Germinal center (tissue), 1 donor: ENCODE measurements around the gene MSL3B.

ENCODE experiments used
- DNase-seq: peaks from one replicate; pipeline ENCODE4 v3.0.0; 2012; ENCODE audit warnings: mixed read lengths, low spot score

The MSL3B gene

DNA sequence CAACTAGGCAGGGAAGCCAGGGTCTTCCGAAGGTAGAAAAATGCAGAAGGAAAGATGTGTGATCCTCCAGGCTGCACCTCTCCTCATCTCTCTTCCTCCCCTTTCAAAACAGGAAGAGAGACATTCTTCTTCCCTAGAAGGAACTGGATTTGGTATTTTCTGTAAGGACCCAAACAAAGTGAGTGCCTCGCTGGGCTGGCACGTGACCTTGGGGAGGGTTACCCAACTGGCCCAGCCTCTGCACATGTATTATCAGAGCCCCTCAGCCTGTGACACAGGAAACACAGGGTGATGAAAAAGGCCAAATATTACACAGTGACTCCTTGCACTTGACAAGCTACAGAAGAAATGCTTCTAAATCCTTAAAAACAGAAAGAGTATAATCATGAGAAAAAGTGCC, 16.1 kb downstream of the MSL3B start:
- DNase-seq, result no peak

DNA sequence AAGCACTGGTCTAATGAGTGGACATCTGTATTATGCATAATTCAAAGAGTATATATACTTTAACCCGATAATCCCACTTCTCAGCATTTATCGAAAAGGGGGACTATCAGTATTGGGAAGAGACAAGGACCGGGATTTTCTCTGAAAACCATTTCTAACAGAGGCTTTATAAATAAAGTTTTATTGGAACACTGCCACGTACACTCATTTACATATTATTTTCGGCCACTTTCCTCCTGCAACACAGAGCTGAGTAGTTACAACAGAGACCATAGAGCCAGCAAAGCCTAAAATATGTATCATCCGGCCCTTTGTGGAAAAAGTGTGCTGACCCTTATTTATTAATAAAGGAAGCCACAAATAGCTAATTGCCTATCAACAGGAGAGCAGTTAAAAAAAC, 17.0 kb downstream of the MSL3B start:
- no peak for DNase-seq

DNA sequence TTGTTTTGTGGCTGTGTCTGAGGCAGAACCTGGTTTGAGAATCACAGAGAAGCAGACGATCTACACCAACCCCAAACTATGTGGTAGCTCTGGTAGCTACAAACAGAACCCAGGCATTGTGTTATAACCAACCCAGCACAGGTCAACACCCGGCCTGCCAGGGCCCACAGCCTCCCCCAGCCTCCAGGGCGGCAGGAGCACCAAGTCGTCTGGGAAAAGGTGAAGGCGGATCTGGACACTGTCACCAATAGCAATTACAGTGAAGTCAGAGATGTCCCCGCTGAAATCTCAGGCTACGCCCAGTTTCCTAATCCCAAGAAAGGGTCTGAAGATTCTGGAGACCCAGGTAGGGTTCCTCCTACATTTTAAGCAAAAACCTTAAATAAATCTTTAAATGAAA, 17.4 kb downstream of the MSL3B start:
- no peak for DNase-seq

DNA sequence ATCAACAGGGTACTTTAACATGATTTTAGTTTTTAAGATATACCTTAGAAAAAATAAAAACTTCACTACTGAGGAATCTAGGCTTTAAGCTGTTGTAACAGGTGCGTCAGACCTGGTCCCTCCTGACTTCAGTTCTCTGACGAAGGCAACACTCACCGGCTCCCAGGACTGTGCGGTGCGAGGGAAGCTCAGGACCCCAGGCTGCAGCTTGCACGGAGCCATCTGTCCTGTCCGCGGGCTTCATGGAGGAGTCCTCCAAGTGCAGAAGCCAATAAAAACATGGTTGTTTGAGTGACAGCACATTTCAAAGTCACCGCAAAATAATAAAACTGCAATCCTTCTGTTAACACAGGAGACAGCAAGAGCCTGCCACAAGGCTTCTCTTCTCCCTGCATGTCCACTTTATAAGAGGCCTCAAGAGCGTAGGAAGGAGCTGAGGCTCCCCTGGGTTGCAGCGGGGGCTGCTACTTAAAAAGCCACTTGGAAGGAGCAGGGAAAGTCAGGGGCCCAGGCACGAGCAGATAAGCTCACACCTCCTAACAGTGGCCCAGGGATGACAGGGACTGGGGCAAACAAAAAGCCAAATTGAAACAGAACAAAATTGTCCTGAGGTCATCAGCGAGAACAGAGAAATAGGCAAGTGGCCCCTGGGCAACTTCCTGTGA, 18.4 kb downstream of the MSL3B start:
- DNase-seq, result no peak

DNA sequence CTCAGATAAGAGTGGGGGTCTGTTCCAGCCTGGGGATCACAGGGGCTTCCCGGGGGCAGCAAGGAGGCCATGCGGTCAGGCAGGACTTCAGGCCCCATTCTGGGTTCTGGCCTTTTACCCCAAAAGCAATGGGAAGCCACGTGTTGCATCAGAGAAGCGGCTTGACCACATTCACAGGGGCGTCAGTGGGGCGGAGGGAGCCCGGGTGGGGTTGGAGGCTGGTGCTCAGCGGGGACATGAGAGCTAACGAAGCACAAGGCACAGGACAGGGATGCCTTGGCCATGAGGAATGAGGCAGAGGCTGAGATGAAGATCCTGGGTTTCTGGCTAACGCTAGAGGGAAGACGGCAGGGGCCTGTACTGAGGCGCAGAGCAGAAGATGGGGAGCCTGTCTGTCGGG, 19.9 kb downstream of the MSL3B start:
- DNase-seq, result no peak

DNA sequence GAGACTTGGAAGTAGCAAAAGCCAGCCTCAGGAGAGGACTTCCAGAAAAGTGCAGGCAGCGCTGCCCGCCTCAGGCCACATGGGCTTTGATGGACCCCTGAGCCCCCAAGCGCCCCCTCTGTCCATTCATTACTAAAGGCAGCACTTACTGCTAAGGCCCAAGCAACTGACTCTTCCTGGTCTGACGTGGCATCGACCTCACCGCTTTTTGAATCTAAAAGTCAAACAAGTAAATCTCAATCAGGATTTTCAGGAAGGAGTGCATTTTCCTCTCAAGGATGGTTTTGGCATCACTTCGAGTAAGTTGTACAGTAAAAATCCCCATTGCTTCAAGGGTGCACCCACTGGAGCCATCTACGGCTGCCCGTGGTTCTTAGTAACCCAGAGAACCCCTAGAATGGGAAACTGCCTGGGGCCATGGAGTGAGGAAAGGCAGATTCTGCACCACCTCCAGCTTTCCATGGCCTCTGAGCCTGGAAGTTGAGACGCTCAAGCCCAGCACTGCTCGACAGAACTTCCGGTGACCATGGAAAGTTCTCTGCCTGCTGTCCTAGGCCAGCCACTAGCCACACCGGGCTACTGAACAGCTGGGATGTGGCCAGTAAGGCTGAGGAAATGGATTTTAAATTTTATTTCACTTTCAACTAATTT, 20.8 kb downstream of the MSL3B start:
- DNase-seq, result no peak

DNA sequence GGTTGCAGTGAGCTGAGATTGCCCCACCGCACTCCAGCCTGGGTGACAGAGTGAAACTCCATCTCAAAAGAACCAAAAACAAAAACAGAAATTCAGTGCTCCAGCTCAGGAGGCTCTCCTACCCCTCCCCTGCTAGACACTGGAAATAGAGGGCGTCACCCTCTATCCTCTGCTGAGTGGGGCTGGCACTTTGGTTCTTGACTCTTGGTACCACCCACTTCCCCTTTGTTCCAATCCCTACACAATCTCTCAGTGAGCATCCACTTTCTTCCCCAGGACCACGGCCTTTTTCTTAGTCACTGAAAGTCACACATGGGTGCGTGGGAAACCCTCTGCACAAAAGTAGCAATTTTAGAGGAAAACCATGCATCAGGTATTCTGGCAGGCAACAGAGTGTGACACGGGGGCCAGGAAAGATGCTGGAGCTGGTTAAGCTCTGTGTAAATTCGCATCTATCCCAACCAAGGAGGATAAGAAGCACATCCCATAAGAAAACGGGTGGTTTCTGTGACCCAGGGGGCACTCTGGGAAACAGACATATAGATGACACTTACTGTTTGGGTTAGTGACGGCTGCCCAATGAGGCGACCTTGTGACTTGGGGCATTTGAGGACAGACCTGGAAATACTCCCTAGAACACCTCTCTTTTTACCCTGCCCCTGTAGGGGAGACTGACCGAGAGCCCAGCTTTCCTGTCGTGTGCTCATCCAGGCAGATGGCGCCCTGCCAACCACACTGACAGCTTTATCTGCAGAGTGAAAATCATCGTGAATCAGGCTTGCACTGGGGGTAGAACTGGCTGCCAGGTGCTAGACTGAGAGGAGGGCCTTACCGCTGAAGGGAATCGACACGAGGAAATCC, 21.6 kb downstream of the MSL3B start:
- no peak for DNase-seq

DNA sequence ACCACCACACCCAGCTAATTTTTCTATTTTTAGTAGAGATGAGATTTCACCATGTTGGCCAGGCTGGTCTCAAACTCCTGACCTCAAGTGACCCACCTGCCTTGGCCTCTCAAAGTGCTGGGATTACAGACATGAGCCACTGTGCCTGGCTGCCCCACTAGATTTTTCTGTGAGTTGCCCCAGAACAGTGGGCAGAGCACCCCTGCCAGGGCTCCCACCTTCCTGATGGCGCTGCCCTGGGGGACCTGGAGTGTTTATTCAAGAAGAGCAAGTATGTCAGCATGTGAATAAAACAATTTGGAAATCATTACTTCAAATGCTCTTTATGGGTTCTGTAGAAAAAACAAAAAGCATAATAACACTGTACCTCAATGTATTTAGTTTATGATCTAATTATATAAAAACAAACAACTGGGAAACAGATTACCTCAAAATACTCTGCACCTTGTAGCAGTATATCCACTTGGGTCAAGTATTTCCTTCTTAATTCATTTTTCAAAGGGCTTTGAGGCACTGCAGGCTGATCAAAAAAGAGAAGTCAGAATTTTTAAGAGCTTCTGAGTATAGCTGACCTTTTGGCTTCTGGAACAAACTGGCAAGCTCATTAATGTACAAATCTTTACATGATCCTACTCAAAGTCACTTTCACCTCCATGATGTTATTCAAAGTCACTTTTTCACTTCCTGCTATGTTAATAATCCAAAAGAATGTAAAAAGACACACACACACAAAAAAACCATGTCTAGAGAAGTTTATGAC, 22.7 kb downstream of the MSL3B start:
- no peak for DNase-seq

DNA sequence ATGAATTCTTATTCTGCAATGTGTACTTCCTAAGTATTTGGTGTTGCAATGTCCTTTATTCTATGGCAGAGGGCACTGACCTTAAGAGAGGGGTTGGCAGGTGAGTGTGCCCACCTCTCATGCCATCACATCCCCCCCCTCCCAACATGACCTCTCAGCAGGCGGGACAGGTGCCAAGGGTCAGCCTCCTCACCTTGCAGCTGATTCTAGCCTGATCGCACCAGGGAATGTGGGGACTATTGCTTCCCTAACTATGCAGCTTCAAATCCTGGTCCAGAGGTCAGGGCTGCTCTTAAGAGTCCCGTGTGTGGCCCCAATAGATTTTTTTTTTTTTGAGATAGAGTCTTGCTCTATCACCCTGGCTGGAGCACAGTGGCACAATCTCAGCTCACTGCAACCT, 23.4 kb downstream of the MSL3B start:
- DNase-seq, result no peak

DNA sequence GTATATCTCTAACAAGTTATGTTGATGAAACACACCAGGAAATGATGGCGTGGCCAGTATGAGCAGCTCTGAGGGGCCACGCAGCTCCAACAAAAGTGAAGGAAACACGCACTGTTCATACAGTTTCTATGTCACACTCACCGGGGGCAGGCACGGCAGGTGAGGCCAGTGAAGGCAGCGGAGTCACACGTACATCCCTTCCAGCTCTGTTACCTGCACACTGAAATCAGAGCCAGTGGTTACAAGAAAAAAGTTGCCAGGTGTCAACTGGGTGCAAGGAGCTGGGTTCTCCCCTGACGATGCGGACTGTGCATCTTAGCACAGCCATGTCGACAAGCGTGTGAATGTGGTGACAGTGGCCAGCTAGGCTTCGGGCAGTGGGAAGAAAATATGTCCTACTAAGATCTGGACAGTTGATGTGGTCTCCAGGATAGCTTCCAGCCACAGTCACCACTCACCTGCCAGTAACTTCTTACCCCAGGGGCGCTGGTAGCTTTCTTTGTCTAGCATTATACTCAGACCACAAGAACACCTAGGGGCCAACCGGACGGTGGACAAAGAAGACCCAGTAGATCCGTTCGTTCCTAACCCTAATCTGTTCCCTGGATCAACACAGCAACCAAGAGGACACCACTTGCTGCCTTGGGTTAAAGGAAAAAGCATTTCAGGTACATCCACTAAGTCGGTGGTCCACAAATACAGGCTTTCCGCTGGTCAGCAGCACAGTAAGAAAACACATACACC, 23.9 kb downstream of the MSL3B start:
- no peak for DNase-seq

DNA sequence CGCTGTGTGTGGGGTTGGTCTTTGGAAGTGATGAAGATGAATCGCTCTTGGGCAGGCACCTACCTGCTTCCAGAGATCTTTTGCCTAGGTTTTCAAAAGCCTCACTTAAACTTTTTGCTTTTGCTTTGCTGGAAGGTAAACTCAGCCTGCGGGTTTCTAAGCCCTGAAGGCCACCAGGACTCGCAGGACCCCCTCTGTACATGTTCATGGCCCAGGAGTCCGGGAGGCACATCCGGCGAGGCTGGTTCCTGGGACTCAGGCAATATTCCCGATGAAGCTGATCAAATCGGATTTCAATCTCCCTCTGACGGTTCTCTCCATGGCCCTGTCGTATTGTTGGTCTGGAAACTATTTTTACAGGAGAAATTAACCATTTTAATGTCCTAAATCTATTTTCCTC, 27.0 kb downstream of the MSL3B start:
- DNase-seq, result no peak

DNA sequence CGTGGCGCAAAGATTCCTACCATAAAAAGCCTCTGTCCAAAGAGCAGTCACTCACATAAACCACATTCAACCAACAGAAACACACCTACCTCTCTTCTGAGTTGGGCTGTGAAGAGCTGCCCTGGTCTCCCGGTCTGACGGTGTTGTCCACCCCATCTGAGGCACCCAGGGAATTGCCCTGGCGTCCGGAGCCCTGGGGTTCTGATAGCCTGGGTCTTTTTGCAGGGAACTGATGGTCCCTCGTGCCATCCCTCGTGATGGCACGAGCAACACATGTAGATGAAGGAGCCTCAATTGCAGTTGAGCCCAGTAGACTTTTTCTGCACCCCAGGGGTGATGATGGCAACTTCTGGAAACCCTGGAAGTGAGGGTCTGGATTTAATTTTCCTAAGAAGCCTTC, 27.7 kb downstream of the MSL3B start:
- DNase-seq, result no peak

DNA sequence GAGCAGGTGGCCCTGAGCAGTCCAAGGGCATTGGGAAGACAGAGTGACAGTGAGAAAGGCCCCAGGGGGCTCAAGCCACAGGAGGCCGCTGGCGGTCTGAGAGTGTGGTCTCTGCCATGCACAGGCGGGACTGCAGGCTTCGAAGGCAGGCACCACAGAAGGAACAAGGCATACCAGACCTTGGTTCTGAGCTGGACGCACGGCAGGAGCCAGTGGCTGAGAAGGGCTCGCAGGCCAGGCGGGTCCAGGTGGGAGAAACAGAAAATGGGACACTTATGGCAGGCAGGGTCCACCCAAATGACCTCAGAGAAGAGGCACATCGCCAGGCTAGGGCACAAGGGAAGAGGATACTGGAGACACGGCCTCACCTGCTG, 28.8 kb downstream of the MSL3B start:
- no peak for DNase-seq

DNA sequence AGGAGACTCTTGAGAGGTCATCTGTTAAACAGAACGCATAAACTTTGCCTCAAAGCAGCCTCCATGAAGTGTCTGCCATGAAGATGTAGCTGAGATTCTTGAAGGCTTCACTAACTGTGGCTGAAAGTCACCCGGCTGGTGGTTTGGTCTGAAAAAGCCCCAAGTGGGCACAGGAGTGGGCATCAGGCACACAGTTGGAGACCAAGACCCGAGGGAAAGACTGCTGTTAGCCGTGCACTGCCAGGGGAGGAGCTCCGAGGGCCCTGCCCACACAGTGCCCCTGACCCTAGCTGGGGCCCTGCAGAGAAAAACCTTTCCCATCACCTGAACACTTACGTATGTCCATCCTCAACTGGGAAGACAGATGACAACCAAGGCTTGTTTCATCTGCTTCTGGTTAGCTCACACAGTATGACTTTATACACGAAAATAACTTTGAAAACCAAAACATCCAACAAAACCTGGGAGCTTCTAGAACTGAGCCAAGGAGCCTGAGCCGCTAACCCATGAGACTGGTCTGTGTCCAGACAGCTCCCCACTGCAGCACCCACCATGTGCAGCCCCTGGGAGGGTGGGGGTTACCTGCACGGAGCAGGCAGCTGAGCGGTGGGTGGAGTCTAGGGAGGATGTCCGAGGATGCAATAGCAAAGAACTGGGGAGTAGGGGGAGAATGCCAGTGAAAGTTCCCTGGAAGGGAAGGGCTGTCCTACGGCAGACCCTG, 29.3 kb downstream of the MSL3B start:
- no peak for DNase-seq

DNA sequence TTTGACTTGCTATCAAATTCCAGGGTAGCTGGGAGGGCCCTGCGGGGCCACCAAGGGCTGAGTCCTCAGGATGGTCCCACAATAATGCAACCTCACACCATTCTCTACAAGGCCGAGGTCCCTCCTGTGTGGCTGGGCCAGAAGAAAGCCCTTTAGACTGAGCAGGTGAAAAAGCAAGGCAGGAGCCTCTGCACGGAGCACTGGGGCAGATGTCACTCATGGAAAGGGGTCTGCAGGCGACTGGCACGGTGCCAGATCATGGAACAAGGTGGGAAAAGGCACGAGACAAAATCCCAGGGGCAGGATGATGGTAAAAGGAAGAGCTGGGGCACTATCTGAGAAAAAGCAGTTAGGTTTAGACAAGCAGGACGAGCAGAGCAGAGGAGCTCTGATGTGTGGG, 29.9 kb downstream of the MSL3B start:
- DNase-seq, result no peak

DNA sequence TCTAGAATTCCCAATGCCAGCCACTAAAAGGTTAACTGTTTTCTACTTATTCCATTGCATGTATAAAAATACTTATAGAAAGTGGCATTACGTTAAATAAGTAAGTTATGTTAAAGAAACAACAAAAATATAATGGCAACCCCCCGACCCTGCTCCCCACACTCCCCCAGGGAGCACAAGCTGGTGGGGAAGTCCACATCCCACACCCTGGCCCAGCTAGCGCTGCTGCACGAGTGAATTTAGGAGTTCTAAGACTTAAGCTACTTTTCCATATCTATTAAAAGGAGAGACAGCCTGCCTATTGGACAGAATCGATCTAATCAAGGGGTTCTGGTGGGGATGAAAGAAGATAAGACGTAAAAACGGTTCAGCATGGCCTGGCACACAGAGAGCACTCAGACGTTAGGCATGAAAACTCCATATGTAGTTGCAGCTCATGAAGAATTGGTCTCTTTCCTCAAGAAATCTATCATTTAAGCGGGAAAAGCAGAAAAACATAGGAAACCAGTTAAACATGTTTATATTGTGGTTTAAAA, 30.4 kb downstream of the MSL3B start:
- DNase-seq, result no peak

DNA sequence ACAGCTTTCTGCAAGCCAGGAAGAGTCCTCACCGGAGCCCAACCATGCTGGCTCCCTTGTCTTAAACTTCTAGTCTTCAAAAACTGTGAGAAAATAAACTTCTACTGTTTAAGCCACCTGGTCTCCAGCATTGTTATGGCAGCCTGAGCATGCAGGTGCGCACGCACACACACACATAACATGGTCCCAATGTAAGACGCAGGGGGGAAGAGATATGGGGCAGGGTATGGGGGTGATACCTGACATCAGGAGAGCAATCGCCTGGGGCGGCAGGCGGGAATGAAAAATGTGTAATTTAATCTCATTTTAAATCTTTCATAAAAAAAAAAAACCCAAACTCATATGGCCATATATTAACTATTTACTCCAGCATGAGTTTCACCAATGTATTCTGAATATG, 31.8 kb downstream of the MSL3B start:
- no peak for DNase-seq

DNA sequence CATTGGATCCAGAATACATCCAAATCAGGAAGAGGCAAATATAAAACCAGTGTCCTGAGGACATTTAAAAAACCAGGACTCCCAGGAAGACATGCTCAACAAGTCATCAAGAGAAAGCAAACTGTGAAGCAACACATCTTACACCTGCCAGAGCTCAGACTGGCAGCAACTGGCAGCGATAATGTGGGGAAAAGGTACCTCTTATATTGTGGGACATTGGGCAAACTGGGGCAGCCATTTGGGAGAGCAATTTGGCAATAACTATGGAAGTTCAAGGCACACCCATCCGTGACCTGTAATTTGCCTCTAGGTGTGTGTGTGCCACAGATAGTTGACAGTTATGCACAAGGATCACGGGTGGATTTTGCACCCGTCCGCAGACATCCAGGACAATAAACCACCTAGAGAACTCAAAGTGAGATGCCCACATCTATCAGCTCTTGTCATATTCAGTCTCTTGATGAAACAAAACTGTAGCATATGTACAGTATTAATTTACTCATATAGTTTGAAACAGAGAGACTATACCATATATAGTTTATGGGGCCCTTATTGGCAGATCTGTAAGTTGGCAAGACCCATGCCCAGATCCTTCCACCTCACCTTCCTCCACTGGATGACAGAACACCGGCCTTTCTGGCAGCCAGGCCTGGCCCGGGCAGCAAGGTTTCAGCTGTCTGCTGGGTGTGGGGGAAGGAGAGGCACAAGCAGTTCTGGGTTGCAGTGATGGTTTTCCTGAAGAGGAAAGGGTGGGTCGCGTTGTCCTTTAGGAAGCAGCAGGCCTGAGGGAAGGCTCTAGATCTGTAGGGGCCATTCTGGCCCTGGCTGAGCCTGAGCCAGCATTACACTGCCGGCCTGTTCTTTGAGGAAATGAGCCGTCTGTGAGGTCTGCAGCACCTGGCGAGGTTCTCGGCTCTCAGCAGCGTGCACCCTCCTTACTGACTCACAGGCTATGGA, 32.7 kb downstream of the MSL3B start:
- DNase-seq, result no peak

DNA sequence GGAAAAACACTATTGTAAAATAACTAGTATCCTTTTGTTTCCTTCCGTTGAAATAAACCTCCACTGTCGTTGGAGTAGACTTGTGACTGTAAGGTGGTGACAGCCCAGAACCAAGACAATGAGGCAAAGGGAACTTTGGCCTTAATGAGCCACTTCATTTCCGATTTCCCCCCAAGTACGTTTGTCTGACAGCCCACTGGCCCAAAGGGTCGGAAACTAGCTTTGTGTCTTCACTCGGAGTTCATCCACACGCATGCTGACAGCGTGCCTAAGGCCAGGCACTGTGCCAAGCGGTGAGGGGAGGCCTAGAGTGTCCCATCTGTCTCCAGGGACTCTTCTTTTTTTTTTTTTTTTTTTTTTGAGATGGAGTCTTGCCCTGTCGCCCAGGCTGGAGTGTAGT, 34.8 kb downstream of the MSL3B start:
- DNase-seq, result no peak

DNA sequence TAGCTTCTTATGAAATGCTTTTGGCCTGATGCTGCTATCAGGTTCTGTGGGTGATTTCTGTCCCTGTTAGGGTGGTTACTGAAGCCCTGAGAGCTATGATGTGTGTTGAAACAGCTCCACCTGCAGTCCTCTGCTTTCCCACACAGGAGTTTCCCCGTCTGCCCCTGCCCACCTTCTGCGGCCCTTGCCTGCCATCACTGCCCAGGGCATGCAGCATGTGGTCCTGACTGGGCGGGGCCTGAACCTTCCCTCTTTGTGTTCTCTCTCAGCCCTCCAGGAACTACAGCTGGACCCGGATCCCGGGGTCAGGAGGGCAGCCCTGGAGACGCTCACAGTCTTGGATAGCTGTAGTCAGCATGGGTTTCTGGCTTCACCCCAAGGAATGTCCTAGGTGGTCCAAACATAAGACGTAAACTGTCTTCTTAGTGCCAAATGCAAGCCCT, 35.3 kb downstream of the MSL3B start:
- peak; percentile 26 for DNase-seq
